HG03025 (cell line): ENCODE results near the gene WASF2.
"Not testable (repeated sequence)": the region's sequence is repeated elsewhere in the genome, so short reads cannot be mapped to it uniquely, and the experiment has no call there.

Source experiments
- ATAC-seq: cut with Tn5 transposase; IDR thresholded peaks from one replicate; pipeline ENCODE4 v1.9.1; 2021; ENCODE audit warnings: mild to moderate bottlenecking, moderate library complexity; ENCODE audit not compliant: unreplicated experiment, low FRiP score

The WASF2 gene

GRCh38 chr1:27400963-27401341 lies 89.0 kb downstream of the WASF2 start:
- ATAC-seq = no peak

GRCh38 chr1:27400082-27400962 lies 89.6 kb downstream of the WASF2 start:
- no peak for ATAC-seq

- ATAC-seq = no peak
Observed at GRCh38 chr1:27399251-27400025, 90.5 kb downstream of the WASF2 start.

- no peak for ATAC-seq
Observed at GRCh38 chr1:27398405-27399149, 91.4 kb downstream of the WASF2 start.

- no peak for ATAC-seq
Observed at GRCh38 chr1:27397749-27398148, 92.2 kb downstream of the WASF2 start.

- no peak for ATAC-seq
Observed at GRCh38 chr1:27397110-27397509, 92.9 kb downstream of the WASF2 start.

GRCh38 chr1:27395441-27396195 lies 94.3 kb downstream of the WASF2 start:
- no peak for ATAC-seq

- no peak for ATAC-seq
Observed at GRCh38 chr1:27394925-27395324, 95.0 kb downstream of the WASF2 start.

- no peak for ATAC-seq
Observed at GRCh38 chr1:27394282-27394658, 95.7 kb downstream of the WASF2 start.

- ATAC-seq = no peak
Observed at GRCh38 chr1:27393641-27394281, 96.2 kb downstream of the WASF2 start.

- ATAC-seq = no peak
Observed at GRCh38 chr1:27392778-27393635, 97.0 kb downstream of the WASF2 start.

GRCh38 chr1:27392096-27392777 lies 97.7 kb downstream of the WASF2 start, which contains the start of gene GPR3:
Gene GPR3, plus strand, starts transcription at chr1:27392622. Its CDS starts 1,177 bp downstream, at chr1:27393799.
- peak; percentile 54 for ATAC-seq

GRCh38 chr1:27391511-27392095 lies 98.4 kb downstream of the WASF2 start:
- no peak for ATAC-seq

- no peak for ATAC-seq
Observed at GRCh38 chr1:27388337-27389005, 101.5 kb downstream of the WASF2 start.

GRCh38 chr1:27384797-27385196 lies 105.2 kb downstream of the WASF2 start:
- not testable (repeated sequence) for ATAC-seq

- ATAC-seq = no peak
Observed at GRCh38 chr1:27383661-27384060, 106.3 kb downstream of the WASF2 start.

- no peak for ATAC-seq
Observed at GRCh38 chr1:27383039-27383605, 106.8 kb downstream of the WASF2 start, which contains the start of gene CD164L2. Gene CD164L2, minus strand, starts transcription at chr1:27383333. Its CDS starts 94 bp downstream, at chr1:27383239.
